K562 (cell line): Measurements from ENCODE around the gene ZNF407. TPM values are rescaled to one million over a fixed set of nuclear protein-coding genes. Genes with fewer than 3 reads are reported as not detected.
A peak's percentile ranks its signal among the peaks of the same experiment; 100 is the strongest.

ENCODE experiments used
- HEY1 ChIP-seq: fragments of 250-450 bp; sonication (Bioruptor Pico); IDR thresholded peaks from 2 replicates; pipeline ENCODE4 v1.5.0; 2020; ENCODE audit warnings: mild to moderate bottlenecking, moderate library complexity, borderline replicate concordance
- NCOR1 ChIP-seq: fragments of 450-650 bp; IDR thresholded peaks from 2 replicates; pipeline ENCODE4 v1.6.1; 2016; ENCODE audit warnings: mild to moderate bottlenecking, moderate library complexity
- PHTF2 ChIP-seq: fragments of 250-450 bp; sonication (Bioruptor Pico); IDR thresholded peaks from 2 replicates; pipeline ENCODE4 v1.5.0; 2021; ENCODE audit warnings: mild to moderate bottlenecking
- polyA plus RNA-seq, 8 experiments: library from polyadenylated mRNA; depleted of rRNA in 4 of 8; stranded (reverse) in 5 of 8; unstranded in 3 of 8; fragments of >200 nt; fragmentation: Nextera tagmentation in 2 of 8; fragmentation: Illumina TruSeq in 1 of 8; extraction: Ambion mirVana in 2 of 8; extraction: Trizol in 1 of 8; gene quantifications; 2 replicates each; pipeline versions ENCODE4 v1.2.1 to v1.2.3, GENCODE V29; 2011 to 2014; ENCODE audit warnings: inconsistent platforms in 1 of 8, missing spikeins in 1 of 8
- total RNA-seq, 7 experiments: library from RNA; depleted of rRNA in 6 of 7; stranded (reverse); fragments of >200 nt in 6 of 7; fragmentation: Illumina TruSeq in 2 of 7; extraction: Trizol in 2 of 7; gene quantifications; 2 replicates each; pipeline versions ENCODE4 v1.2.1 to v1.2.3, GENCODE V29; 2011 to 2021; ENCODE audit warnings: low replicate concordance in 1 of 7
- TF ChIP-seq, protein P1 (sequence below): fragments of 250-450 bp; sonication (Bioruptor Pico); IDR thresholded peaks from 2 replicates; pipeline ENCODE4 v1.4.0; 2020
- TF ChIP-seq, protein P2 (sequence below): sonication (generic); formaldehyde crosslinking; IDR thresholded peaks from 2 replicates; pipeline ENCODE4 v1.8.0; 2023; ENCODE audit warnings: mild to moderate bottlenecking, missing genetic modification reagents
- TF ChIP-seq, protein P3 (sequence below), 2 experiments: IDR thresholded peaks in 1 of 2; conservative IDR thresholded peaks in 1 of 2; 2 replicates each; pipeline ENCODE4 v1.6.1; 2016; ENCODE audit warnings: low read depth in 2 of 2, mild to moderate bottlenecking in 1 of 2, missing compliant biosample characterization in 1 of 2, missing genetic modification characterization in 1 of 2, moderate library complexity in 1 of 2

The ZNF407 gene
- total and polyA plus RNA-seq, 9 of the 15 experiments (the other 6 are each of a cell fraction or from before 2014, with no cell fraction given), result 0.21 to 5.4 (median 2.3) TPM

DNA sequence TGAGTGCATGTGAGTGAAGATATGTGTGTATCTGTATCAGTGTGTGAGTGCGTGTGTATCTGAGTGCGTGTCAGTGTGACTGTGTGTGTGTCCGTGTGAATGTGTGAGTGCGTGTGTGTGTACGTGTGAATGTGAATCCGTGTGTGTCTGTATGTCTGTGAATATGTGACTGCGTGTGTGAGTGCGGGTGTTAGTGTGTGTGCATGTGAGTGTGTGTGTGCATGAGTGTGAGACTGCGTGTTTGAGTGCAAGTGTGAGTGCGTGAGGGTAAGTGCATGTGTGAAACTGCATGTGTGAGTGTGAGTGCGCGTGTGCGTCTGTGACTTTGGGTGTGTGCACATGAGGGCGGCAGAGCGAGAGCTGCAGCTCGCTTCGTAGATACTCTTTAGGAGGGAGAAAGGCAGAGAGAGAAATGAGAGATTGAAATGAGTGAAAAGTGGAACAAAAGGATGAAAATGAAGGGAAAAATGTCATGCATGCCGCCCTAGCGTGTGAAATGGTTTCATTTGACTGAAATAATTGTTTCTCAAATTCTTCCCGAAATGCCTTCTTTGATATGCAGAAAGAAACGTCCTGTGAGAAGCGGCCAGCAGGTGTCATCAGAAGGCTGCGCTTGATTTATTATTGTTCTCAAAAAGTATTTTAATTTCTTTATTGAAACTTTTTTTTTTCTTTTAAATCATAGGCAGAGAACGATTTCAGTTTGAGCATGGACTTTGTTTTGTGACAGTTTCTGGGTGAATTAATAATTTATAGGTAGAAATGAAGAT lies 25.6 kb downstream of the ZNF407 start (continued):
- TF ChIP-seq, protein P1, sequence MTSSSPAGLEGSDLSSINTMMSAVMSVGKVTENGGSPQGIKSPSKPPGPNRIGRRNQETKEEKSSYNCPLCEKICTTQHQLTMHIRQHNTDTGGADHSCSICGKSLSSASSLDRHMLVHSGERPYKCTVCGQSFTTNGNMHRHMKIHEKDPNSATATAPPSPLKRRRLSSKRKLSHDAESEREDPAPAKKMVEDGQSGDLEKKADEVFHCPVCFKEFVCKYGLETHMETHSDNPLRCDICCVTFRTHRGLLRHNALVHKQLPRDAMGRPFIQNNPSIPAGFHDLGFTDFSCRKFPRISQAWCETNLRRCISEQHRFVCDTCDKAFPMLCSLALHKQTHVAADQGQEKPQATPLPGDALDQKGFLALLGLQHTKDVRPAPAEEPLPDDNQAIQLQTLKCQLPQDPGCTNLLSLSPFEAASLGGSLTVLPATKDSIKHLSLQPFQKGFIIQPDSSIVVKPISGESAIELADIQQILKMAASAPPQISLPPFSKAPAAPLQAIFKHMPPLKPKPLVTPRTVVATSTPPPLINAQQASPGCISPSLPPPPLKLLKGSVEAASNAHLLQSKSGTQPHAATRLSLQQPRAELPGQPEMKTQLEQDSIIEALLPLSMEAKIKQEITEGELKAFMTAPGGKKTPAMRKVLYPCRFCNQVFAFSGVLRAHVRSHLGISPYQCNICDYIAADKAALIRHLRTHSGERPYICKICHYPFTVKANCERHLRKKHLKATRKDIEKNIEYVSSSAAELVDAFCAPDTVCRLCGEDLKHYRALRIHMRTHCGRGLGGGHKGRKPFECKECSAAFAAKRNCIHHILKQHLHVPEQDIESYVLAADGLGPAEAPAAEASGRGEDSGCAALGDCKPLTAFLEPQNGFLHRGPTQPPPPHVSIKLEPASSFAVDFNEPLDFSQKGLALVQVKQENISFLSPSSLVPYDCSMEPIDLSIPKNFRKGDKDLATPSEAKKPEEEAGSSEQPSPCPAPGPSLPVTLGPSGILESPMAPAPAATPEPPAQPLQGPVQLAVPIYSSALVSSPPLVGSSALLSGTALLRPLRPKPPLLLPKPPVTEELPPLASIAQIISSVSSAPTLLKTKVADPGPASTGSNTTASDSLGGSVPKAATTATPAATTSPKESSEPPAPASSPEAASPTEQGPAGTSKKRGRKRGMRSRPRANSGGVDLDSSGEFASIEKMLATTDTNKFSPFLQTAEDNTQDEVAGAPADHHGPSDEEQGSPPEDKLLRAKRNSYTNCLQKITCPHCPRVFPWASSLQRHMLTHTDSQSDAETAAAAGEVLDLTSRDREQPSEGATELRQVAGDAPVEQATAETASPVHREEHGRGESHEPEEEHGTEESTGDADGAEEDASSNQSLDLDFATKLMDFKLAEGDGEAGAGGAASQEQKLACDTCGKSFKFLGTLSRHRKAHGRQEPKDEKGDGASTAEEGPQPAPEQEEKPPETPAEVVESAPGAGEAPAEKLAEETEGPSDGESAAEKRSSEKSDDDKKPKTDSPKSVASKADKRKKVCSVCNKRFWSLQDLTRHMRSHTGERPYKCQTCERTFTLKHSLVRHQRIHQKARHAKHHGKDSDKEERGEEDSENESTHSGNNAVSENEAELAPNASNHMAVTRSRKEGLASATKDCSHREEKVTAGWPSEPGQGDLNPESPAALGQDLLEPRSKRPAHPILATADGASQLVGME (CRISPR knock-in tag), result no peak
- TF ChIP-seq, protein P2, sequence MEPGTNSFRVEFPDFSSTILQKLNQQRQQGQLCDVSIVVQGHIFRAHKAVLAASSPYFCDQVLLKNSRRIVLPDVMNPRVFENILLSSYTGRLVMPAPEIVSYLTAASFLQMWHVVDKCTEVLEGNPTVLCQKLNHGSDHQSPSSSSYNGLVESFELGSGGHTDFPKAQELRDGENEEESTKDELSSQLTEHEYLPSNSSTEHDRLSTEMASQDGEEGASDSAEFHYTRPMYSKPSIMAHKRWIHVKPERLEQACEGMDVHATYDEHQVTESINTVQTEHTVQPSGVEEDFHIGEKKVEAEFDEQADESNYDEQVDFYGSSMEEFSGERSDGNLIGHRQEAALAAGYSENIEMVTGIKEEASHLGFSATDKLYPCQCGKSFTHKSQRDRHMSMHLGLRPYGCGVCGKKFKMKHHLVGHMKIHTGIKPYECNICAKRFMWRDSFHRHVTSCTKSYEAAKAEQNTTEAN (CRISPR knock-in tag), result peak; percentile 64; the same call in 1 of the 2 replicates
- TF ChIP-seq, protein P3, sequence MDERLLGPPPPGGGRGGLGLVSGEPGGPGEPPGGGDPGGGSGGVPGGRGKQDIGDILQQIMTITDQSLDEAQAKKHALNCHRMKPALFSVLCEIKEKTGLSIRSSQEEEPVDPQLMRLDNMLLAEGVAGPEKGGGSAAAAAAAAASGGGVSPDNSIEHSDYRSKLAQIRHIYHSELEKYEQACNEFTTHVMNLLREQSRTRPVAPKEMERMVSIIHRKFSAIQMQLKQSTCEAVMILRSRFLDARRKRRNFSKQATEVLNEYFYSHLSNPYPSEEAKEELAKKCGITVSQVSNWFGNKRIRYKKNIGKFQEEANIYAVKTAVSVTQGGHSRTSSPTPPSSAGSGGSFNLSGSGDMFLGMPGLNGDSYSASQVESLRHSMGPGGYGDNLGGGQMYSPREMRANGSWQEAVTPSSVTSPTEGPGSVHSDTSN (CRISPR knock-in tag; IDR thresholded peaks at IDR 0.05; ENCODE audit: low read depth), result no peak
- TF ChIP-seq, protein P3 (tag; conservative IDR thresholded peaks at IDR 0.05; ENCODE audit: low read depth), result peak; percentile 30; the same call in 1 of the 2 replicates
- TF ChIP-seq PHTF2 (no peak), HEY1 (no peak), NCOR1 (no peak)
